ENCODE results near the gene MAML3.

DNA sequence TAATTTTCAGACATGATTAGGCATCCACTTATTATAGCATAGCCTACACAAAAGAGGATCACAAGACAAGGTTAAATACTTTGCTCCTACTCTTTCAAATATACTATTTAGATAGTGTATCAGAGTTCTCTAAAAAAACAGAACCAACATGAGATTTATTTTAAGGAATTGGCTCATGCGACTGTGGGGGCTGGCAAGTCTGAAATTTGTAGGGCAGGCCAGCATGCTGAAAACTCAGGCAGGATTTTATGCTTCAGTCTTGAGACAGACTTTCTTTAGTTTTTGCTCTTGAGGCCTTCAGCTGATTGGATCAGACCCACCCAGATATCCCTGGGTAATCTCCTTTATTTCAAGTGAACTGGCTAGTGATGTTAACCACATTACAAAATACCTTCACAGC lies 169.5 kb downstream of the MAML3 start:
- TF ChIP-seq CTCF (IDR thresholded peaks at IDR 0.05; ENCODE audit: low read depth, low read length, poor library complexity, severe bottlenecking) (no peak), EZH2phosphoT487 (IDR thresholded peaks at IDR 0.05; ENCODE audit: borderline replicate concordance, low read length) (no peak)

Measured in DOHH2 (cell line).